Measurements from ENCODE around the gene CIROP. TPM values are rescaled to one million over a fixed set of nuclear protein-coding genes. Genes with fewer than 3 reads are reported as not detected.

Gene CIROP
- total RNA-seq, 6 donors from 2014 or later, result not detected

GRCh38 chr14:23136566-23137133 is 31.9 kb upstream of the CIROP start:
- DNase-seq (peak in 1 of 2 donors; percentile 63), ATAC-seq (ENCODE audit: low FRiP score in 2 of 2) (no peak)
- Histone ChIP-seq H3K27me3 (no peaks in the 10 kb centered on the region), H3K9me3 (no peaks in the 10 kb centered on the region), H3K27ac (no peak overlapping the region), H3K36me3 (peaks cover 2 to 10% (median 5%) of the 10 kb centered on the region in 4 donors), H3K4me1 (peaks cover 0 to 5% (median 0%) of the 10 kb centered on the region in 4 donors), H3K4me3 (no peak overlapping the region)
- WGBS, 2 donors, result 85 to 89% methylated on average over 16 of the region's 16 CpGs
- TF ChIP-seq POLR2AphosphoS5 (IDR thresholded peaks at IDR 0.05) (no peak), EP300 (IDR thresholded peaks at IDR 0.05) (no peak), CTCF (IDR thresholded peaks at IDR 0.05) (no peak), POLR2A (IDR thresholded peaks at IDR 0.05) (no peak)

- Histone ChIP-seq H3K4me1 (peaks cover 0 to 5% (median 0%) of the 10 kb centered on the region in 4 donors), H3K27ac (no peak overlapping the region), H3K4me3 (no peak overlapping the region), H3K27me3 (no peaks in the 10 kb centered on the region), H3K36me3 (peaks cover 0 to 15% (median 4%) of the 10 kb centered on the region in 4 donors), H3K9me3 (no peaks in the 10 kb centered on the region)
- no peak for ATAC-seq (ENCODE audit: low FRiP score in 2 of 2)
- WGBS, 2 donors, result 73 to 81% methylated on average over 8 of the region's 8 CpGs
- TF ChIP-seq CTCF (IDR thresholded peaks at IDR 0.05) (no peak), EP300 (IDR thresholded peaks at IDR 0.05) (no peak), POLR2AphosphoS5 (IDR thresholded peaks at IDR 0.05) (no peak), POLR2A (IDR thresholded peaks at IDR 0.05) (no peak)
- DNase-seq, result no peak
Observed at GRCh38 chr14:23132970-23133369, 28.2 kb upstream of the CIROP start.

GRCh38 chr14:23131482-23131881 is 26.7 kb upstream of the CIROP start:
- Histone ChIP-seq H3K9me3 (no peaks in the 10 kb centered on the region), H3K27ac (no peak overlapping the region), H3K4me3 (no peak overlapping the region), H3K36me3 (peaks cover 0 to 24% (median 5%) of the 10 kb centered on the region in 4 donors), H3K27me3 (no peaks in the 10 kb centered on the region), H3K4me1 (no peaks in the 10 kb centered on the region)
- TF ChIP-seq POLR2A (IDR thresholded peaks at IDR 0.05), result no peak
- no peak for TF ChIP-seq POLR2AphosphoS5 (IDR thresholded peaks at IDR 0.05)
- TF ChIP-seq CTCF (IDR thresholded peaks at IDR 0.05), result no peak
- TF ChIP-seq EP300 (IDR thresholded peaks at IDR 0.05), result no peak
- ATAC-seq (ENCODE audit: low FRiP score in 2 of 2) (no peak), DNase-seq (no peak)
- 70 to 76% methylated on average over 5 of the region's 5 CpGs for WGBS, 2 donors

- ATAC-seq (ENCODE audit: low FRiP score in 2 of 2) (no peak), DNase-seq (peak in 1 of 2 donors; percentile 74)
- Histone ChIP-seq H3K27me3 (no peaks in the 10 kb centered on the region), H3K4me3 (no peak overlapping the region), H3K27ac (no peak overlapping the region), H3K36me3 (peaks cover 0 to 27% (median 6%) of the 10 kb centered on the region in 4 donors), H3K9me3 (no peaks in the 10 kb centered on the region), H3K4me1 (no peaks in the 10 kb centered on the region)
- TF ChIP-seq EP300 (IDR thresholded peaks at IDR 0.05), result no peak
- no peak for TF ChIP-seq POLR2A (IDR thresholded peaks at IDR 0.05)
- TF ChIP-seq CTCF (IDR thresholded peaks at IDR 0.05), result no peak
- TF ChIP-seq POLR2AphosphoS5 (IDR thresholded peaks at IDR 0.05), result no peak
- WGBS, 2 donors, result 33 to 36% methylated on average over 3 of the region's 3 CpGs
Observed at GRCh38 chr14:23130871-23131270, 26.1 kb upstream of the CIROP start.

GRCh38 chr14:23129759-23130316 is 25.0 kb upstream of the CIROP start:
- no peaks in the 10 kb centered on the region for H3K4me1 ChIP-seq
- TF ChIP-seq POLR2A (IDR thresholded peaks at IDR 0.05) (no peak), POLR2AphosphoS5 (IDR thresholded peaks at IDR 0.05) (no peak), EP300 (IDR thresholded peaks at IDR 0.05) (no peak), CTCF (IDR thresholded peaks at IDR 0.05) (no peak)
- no peak overlapping the region for H3K4me3 ChIP-seq
- 86 to 88% methylated on average over 7 of the region's 7 CpGs for WGBS, 2 donors
- no peaks in the 10 kb centered on the region for H3K9me3 ChIP-seq
- H3K27ac ChIP-seq, result no peak overlapping the region
- H3K36me3 ChIP-seq, result peaks cover 0 to 27% (median 6%) of the 10 kb centered on the region in 4 donors
- no peaks in the 10 kb centered on the region for H3K27me3 ChIP-seq
- DNase-seq, result no peak
- ATAC-seq (ENCODE audit: low FRiP score in 2 of 2), result no peak

Data from upper lobe of left lung (tissue), 6 donors.